Ovary (tissue), 9 donors: Measurements from ENCODE around the gene CCP110. TPM values are rescaled to one million over a fixed set of nuclear protein-coding genes. Genes with fewer than 3 reads are reported as not detected.

Experiments
- DNase-seq, 5 donors: peaks; one replicate each; pipeline ENCODE4 v3.0.0-alpha.2; 2019 to 2020
- H3K27ac ChIP-seq, 2 donors: fragments of 200-600 bp; one replicate each; pipeline versions ENCODE4 v1.5.1 to v1.8.0; 2019 to 2022
- H3K27me3 ChIP-seq: fragments of 200-600 bp; one replicate; pipeline ENCODE4 v1.8.0; 2022
- H3K36me3 ChIP-seq: fragments of 200-600 bp; sonication (generic); one replicate; pipeline ENCODE4 v1.5.1; 2019
- H3K4me1 ChIP-seq: one replicate; pipeline ENCODE4 v1.8.1; 2013; ENCODE audit warnings: mild to moderate bottlenecking, moderate library complexity; ENCODE audit not compliant: insufficient read depth
- H3K4me3 ChIP-seq: fragments of 200-600 bp; sonication (generic); one replicate; pipeline ENCODE4 v1.5.1; 2017
- H3K9me3 ChIP-seq, 2 donors: fragments of 200-600 bp in 1 of 2; sonication (generic) in 1 of 2; one replicate each; pipeline versions ENCODE4 v1.5.1 to v1.8.1; 2013 to 2019; ENCODE audit warnings: mild to moderate bottlenecking in 1 of 2, moderate library complexity in 1 of 2
- EP300 ChIP-seq: sonication (generic); formaldehyde crosslinking; IDR thresholded peaks from one replicate; pipeline ENCODE4 v1.6.1; 2017; ENCODE audit warnings: antibody characterized with exemption
- POLR2A ChIP-seq: fragments of 450-650 bp; IDR thresholded peaks from one replicate; pipeline ENCODE4 v1.6.1; 2017; ENCODE audit warnings: antibody characterized with exemption, mild to moderate bottlenecking, moderate library complexity
- WGBS, 3 donors: extraction: QIAGEN DNeasy Blood & Tissue Kit in 1 of 3; methylation state at CpG; one replicate each; pipeline versions ENCODE4 v1.1.5 to v1.1.7; 2013 to 2017; 5-methylcytosine and 5-hydroxymethylcytosine counted together
- intact Hi-C, 4 donors: fragments of 100-400 bp; cut with DNase I; formaldehyde crosslinking; loops; one replicate each; pipeline versions ENCODE4 v1.11.0 to v1.15.1; 2022 to 2023
- polyA plus RNA-seq, 2 donors: library from polyadenylated mRNA; stranded (reverse); fragments of 200-250 nt in 1 of 2; fragments of 350-450 nt in 1 of 2; fragmentation: Illumina TruSeq in 1 of 2; extraction: RNeasy Lipid Tissue Mini Kit (QIAGEN cat#74804) in 1 of 2; gene quantifications; one replicate each; pipeline ENCODE4 v1.2.3, GENCODE V29; 2013 to 2014
- total RNA-seq, 7 donors: library from RNA; depleted of rRNA in 2 of 7; stranded (reverse); fragments of >200 nt in 2 of 7; fragmentation: NEBNext Ultra II Directional in 3 of 7; extraction: Animal tissue kit (Norgen Biotek cat#: 25700) in 3 of 7; gene quantifications; one replicate each; pipeline versions ENCODE4 v1.1.0 to v1.2.4, GENCODE V29; 2016 to 2023
- TF ChIP-seq, protein P1 (sequence below), 3 donors: fragments of 450-650 bp in 2 of 3; fragments of 200-600 bp in 1 of 3; IDR thresholded peaks; one replicate each; pipeline versions ENCODE4 v1.5.1 to v1.8.0; 2016 to 2022; ENCODE audit warnings: antibody characterized with exemption in 3 of 3, mild to moderate bottlenecking in 1 of 3
- donor health status: DM: no; HTN: no; CAD: no; lungs with moderate emphysema.
- donor health status: DM: no; HTN: no; CAD: no.
- donor health status: Bipolar disorder and iron deficiency.
- donor health status: DM: yes; HTN: yes; CAD: no.
- donor health status: DM: no; HTN: no; CAD: no.
- donor health status: DM: yes; HTN: yes; CAD: no.

CCP110 gene
- total and polyA plus RNA-seq, 9 donors: 7.2 to 22.9 (median 19.1) TPM

DNA sequence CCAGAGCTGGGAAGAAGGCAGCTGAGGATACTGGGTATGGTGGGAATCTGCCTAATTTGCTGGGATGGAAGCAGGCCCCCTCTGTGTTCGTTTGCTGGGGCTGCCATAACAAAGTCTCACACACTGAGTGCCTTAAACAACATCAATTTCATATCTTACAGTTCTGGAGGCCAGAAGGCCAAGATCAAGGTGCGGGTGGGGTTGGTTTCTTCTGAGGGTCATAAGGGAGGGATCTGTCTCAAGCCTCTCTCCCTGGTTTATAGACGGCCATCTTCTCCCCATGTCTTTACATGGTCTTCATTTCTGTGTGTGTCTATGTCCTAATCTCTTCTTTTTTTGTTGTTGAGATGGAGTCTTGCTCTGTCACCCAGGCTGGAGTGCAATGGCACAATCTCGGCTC, 37.7 kb upstream of the CCP110 start:
- TF ChIP-seq, protein P1, sequence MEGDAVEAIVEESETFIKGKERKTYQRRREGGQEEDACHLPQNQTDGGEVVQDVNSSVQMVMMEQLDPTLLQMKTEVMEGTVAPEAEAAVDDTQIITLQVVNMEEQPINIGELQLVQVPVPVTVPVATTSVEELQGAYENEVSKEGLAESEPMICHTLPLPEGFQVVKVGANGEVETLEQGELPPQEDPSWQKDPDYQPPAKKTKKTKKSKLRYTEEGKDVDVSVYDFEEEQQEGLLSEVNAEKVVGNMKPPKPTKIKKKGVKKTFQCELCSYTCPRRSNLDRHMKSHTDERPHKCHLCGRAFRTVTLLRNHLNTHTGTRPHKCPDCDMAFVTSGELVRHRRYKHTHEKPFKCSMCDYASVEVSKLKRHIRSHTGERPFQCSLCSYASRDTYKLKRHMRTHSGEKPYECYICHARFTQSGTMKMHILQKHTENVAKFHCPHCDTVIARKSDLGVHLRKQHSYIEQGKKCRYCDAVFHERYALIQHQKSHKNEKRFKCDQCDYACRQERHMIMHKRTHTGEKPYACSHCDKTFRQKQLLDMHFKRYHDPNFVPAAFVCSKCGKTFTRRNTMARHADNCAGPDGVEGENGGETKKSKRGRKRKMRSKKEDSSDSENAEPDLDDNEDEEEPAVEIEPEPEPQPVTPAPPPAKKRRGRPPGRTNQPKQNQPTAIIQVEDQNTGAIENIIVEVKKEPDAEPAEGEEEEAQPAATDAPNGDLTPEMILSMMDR (IDR thresholded peaks at IDR 0.05): no peak
- TF ChIP-seq POLR2A: no peak
- no peak for TF ChIP-seq EP300
- no peaks in the 10 kb centered on the region for H3K4me1 ChIP-seq
- H3K27me3 ChIP-seq: no peaks in the 10 kb centered on the region
- intact Hi-C loops: no loop called here
- no peaks in the 10 kb centered on the region for H3K36me3 ChIP-seq
- H3K27ac ChIP-seq: no peak overlapping the region
- 78 to 92% (median 78%) methylated on average over 4 of the region's 4 CpGs for WGBS, 3 donors
- H3K9me3 ChIP-seq: no peaks in the 10 kb centered on the region
- no peak for DNase-seq
- no peak overlapping the region for H3K4me3 ChIP-seq

DNA sequence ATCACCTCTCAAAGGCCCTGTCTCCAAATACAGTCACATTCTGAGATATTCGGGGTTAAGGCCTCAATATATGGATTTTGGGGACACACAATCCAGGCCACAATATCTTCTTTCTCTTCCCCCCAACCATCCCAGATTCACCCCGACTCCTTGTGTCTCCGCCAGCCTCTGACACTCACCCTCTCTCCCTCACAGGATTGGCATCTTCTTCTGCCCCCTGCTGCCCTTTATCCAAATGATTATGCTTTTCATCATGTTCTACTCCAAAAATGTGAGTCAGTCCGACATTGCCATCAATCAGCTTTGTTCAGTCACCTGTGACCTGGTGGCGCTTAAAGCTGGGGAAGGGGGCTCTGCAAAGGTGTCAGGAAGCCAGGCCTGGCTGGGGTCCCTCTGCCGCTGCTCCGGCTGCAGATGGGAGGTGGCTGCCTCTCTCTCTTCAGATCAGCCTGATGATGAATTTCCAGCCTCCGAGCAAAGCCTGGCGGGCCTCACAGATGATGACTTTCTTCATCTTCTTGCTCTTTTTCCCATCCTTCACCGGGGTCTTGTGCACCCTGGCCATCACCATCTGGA, 36.9 kb upstream of the CCP110 start:
- no peaks in the 10 kb centered on the region for H3K36me3 ChIP-seq
- no peak overlapping the region for H3K27ac ChIP-seq
- H3K9me3 ChIP-seq: no peaks in the 10 kb centered on the region
- H3K27me3 ChIP-seq: no peaks in the 10 kb centered on the region
- TF ChIP-seq POLR2A (no peak), EP300 (no peak)
- TF ChIP-seq, protein P1 (IDR thresholded peaks at IDR 0.05): no peak
- intact Hi-C loops: no loop called here
- no peak overlapping the region for H3K4me3 ChIP-seq
- H3K4me1 ChIP-seq: no peaks in the 10 kb centered on the region
- no peak for DNase-seq
- 72 to 86% (median 75%) methylated on average over 10 of the region's 10 CpGs for WGBS, 3 donors

DNA sequence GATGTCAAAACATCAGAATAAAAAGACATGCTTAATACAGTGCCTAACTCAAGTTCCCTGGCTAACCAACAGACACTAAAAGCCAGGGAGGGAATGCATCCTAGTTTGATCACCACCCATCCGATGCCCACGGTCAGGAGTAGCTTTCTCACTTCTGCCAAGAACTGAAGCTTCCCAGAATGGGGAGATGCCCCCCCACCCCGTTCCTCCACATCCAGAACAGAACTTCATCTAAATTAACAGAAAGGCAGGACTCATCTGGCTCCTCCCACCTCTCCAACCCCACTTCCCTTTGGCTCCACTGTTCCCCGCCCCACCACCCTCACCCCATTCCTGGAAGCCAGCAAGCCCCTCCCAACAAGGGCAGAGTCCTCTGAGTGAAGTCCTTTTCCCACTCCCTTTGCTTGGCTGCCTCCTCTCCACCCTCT, 35.5 kb upstream of the CCP110 start:
- Histone ChIP-seq H3K4me3 (no peak overlapping the region), H3K27ac (no peak overlapping the region), H3K36me3 (no peaks in the 10 kb centered on the region), H3K9me3 (no peaks in the 10 kb centered on the region), H3K4me1 (no peaks in the 10 kb centered on the region), H3K27me3 (no peaks in the 10 kb centered on the region)
- WGBS, 3 donors: 34 to 57% (median 45%) methylated on average over 4 of the region's 4 CpGs
- no peak for DNase-seq
- intact Hi-C loops: no loop called here
- TF ChIP-seq, protein P1 (IDR thresholded peaks at IDR 0.05): no peak
- TF ChIP-seq POLR2A (no peak), EP300 (no peak)

DNA sequence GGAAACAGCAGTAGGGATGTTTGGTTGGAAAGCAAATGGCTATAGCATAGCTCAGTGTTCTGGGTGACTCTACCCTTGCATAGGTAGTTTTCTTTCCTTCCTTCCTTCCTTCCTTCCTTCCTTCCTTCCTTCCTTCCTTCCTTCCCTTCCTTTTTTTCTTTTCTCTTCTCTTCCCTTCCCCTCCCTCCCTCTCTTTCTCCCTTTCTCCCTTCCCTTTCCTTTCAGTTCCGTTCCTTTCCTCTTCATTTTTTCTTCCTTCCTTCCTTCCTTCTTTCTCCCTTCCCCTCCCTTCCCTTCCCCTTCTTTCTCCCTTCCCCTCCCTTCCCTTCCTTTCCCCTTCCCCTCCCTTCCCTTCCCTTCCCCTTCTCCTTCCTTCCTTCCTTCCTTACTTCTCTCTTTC, 33.1 kb upstream of the CCP110 start:
- 59 to 86% (median 70%) methylated on average over 1 of the region's 1 CpG for WGBS, 3 donors
- no peak for DNase-seq
- no peaks in the 10 kb centered on the region for H3K9me3 ChIP-seq
- H3K27me3 ChIP-seq: no peaks in the 10 kb centered on the region
- no peak overlapping the region for H3K27ac ChIP-seq
- no peak overlapping the region for H3K4me3 ChIP-seq
- no peaks in the 10 kb centered on the region for H3K36me3 ChIP-seq
- intact Hi-C loops: no loop called here
- TF ChIP-seq EP300: no peak
- no peak for TF ChIP-seq POLR2A
- TF ChIP-seq, protein P1 (IDR thresholded peaks at IDR 0.05): no peak
- H3K4me1 ChIP-seq: no peaks in the 10 kb centered on the region
